Thyroid gland (tissue), 4 donors: Measurements from ENCODE around the gene ACVR2A. TPM values are rescaled to one million over a fixed set of nuclear protein-coding genes. Genes with fewer than 3 reads are reported as not detected.

ENCODE experiments used
- DNase-seq, 2 donors: peaks; one replicate each; pipeline ENCODE4 v3.0.0-alpha.2; 2019
- H3K27ac ChIP-seq, 3 donors: fragments of 200-600 bp; sonication (generic); 1 replicate in 2 of 3; 2 replicates in 1 of 3; pipeline ENCODE4 v1.5.1; 2016 to 2019; ENCODE audit warnings: mild to moderate bottlenecking in 1 of 3, moderate library complexity in 1 of 3
- H3K27me3 ChIP-seq: fragments of 200-600 bp; sonication (generic); one replicate; pipeline ENCODE4 v1.5.1; 2019
- H3K36me3 ChIP-seq, 2 donors: fragments of 200-600 bp; sonication (generic); one replicate each; pipeline ENCODE4 v1.5.1; 2016 to 2019
- H3K4me1 ChIP-seq, 2 donors: fragments of 200-600 bp; sonication (generic); one replicate each; pipeline ENCODE4 v1.5.1; 2017 to 2019
- H3K4me3 ChIP-seq, 3 donors: fragments of 200-600 bp; sonication (generic); replicated peaks in 1 of 3; 1 replicate in 2 of 3; 2 replicates in 1 of 3; pipeline ENCODE4 v1.5.1; 2016; ENCODE audit warnings: mild to moderate bottlenecking in 1 of 3
- H3K9me3 ChIP-seq: fragments of 200-600 bp; sonication (generic); one replicate; pipeline ENCODE4 v1.5.1; 2017
- CTCF ChIP-seq, 6 experiments: fragments of 200-600 bp in 3 of 6; fragments of 450-650 bp in 3 of 6; sonication (generic) in 3 of 6; IDR thresholded peaks; one replicate each; pipeline ENCODE4 v1.5.1; 2016 to 2019; ENCODE audit warnings: antibody characterized with exemption in 6 of 6, mild to moderate bottlenecking in 2 of 6, inconsistent platforms in 1 of 6, moderate library complexity in 1 of 6
- POLR2A ChIP-seq, 2 donors: fragments of 450-650 bp; IDR thresholded peaks; one replicate each; pipeline ENCODE4 v1.6.1; 2017; ENCODE audit warnings: antibody characterized with exemption in 2 of 2, mild to moderate bottlenecking in 2 of 2, moderate library complexity in 1 of 2
- WGBS, 2 donors: methylation state at CpG; one replicate each; pipeline ENCODE4 v1.1.5; 2017; 5-methylcytosine and 5-hydroxymethylcytosine counted together
- intact Hi-C: fragments of 100-400 bp; cut with DNase I; formaldehyde crosslinking; loops from one replicate; pipeline ENCODE4 v1.15.1; 2023
- total RNA-seq, 4 donors: library from RNA; depleted of rRNA; stranded (reverse); fragments of >200 nt; gene quantifications; one replicate each; pipeline ENCODE4 v1.2.3, GENCODE V29; 2016

Gene ACVR2A
- total RNA-seq, 4 donors from 2014 or later, result 18.4 to 34.9 (median 24.8) TPM

GRCh38 chr2:147846412-147847081, 1.7 kb downstream of the ACVR2A start:
- intact Hi-C loops, result no loop called here

GRCh38 chr2:147847746-147848391, 3.0 kb downstream of the ACVR2A start:
- Histone ChIP-seq H3K27me3 (no peaks in the 10 kb centered on the region), H3K36me3 (no peaks in the 10 kb centered on the region), H3K4me1 (peaks cover 16 to 25% of the 10 kb centered on the region in 2 donors), H3K27ac (no peak overlapping the region), H3K4me3 (no peak overlapping the region), H3K9me3 (no peaks in the 10 kb centered on the region)
- TF ChIP-seq CTCF (IDR thresholded peaks at IDR 0.05) (no peak), POLR2A (IDR thresholded peaks at IDR 0.05) (no peak)
- intact Hi-C loops, result no loop called here
- DNase-seq, result no peak

More at GRCh38 chr2:147846412-147847081, 1.7 kb downstream of the ACVR2A start:
- no peaks in the 10 kb centered on the region for H3K36me3 ChIP-seq
- H3K4me1 ChIP-seq, result peaks cover 16 to 25% of the 10 kb centered on the region in 2 donors
- WGBS, 2 donors, result 25 to 29% methylated on average over 5 of the region's 5 CpGs
- no peak overlapping the region for H3K27ac ChIP-seq
- no peaks in the 10 kb centered on the region for H3K27me3 ChIP-seq
- H3K9me3 ChIP-seq, result no peaks in the 10 kb centered on the region
- H3K4me3 ChIP-seq, result peak overlapping the region in 1 of 3 donors; percentile 55
- DNase-seq, result no peak
- TF ChIP-seq CTCF (IDR thresholded peaks at IDR 0.05) (no peak), POLR2A (IDR thresholded peaks at IDR 0.05) (no peak)

DNA sequence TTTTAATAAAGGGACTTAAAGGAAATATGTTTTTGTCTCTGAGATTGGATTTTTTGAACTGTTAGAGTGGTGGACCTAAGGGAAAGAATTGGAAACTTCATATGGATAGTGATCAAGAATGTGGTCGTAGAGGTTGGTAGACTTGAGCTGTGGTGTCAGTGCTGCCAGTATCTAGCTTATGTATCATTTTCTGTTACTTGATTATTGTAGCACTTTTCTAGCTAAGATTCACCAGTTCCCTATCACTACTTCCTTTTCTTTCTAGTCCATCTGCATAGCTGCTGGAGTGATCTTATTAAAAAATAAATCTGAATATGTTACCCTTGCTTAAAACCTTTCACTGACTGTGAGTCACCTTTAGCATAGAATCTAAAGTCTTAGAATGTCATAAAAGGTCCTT, 6.0 kb downstream of the ACVR2A start:
- DNase-seq, result no peak
- Histone ChIP-seq H3K9me3 (no peaks in the 10 kb centered on the region), H3K36me3 (no peaks in the 10 kb centered on the region), H3K4me1 (peaks cover 11 to 24% of the 10 kb centered on the region in 2 donors), H3K27ac (no peak overlapping the region), H3K4me3 (no peak overlapping the region), H3K27me3 (no peaks in the 10 kb centered on the region)
- TF ChIP-seq POLR2A (IDR thresholded peaks at IDR 0.05), result no peak
- TF ChIP-seq CTCF (IDR thresholded peaks at IDR 0.05), result no peak
- 94 to 98% methylated on average over 1 of the region's 1 CpG for WGBS, 2 donors
- intact Hi-C loops, result no loop called here

DNA sequence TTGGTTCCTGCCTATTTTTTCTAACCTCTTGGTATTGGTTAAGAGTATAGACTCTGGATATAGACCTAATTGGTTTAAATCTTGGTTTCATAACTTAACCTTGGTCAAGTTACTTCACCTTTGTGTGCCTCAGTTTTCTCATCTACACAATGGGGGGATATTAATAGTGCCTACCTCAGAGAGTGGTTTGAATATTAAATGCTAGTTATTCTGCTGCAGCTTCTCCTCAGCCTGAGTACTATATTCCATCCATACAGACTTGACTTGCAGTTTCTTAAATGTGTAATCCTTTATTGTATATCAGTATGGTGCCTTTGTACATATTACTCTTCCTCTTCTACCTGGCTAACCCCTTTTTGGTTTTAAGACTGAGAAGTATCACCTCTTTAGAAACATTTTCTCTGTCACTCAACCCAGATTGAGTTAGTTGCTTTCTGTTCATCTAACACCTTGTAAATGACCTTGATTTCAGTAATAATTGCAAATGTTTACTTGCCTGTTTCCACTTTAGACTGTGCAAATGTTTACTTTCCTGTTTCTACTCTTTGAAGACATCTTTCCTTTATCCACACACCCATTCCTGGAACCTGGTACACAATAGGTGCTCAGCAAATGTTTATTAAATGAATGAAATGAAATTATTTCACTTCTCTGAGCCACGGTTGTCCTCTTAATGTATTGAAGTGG, 6.6 kb downstream of the ACVR2A start:
- H3K9me3 ChIP-seq, result no peaks in the 10 kb centered on the region
- WGBS, 2 donors, result 89% methylated on average over 1 of the region's 1 CpG
- no peak for DNase-seq
- H3K27ac ChIP-seq, result no peak overlapping the region
- TF ChIP-seq CTCF (IDR thresholded peaks at IDR 0.05) (no peak), POLR2A (IDR thresholded peaks at IDR 0.05) (no peak)
- H3K27me3 ChIP-seq, result no peaks in the 10 kb centered on the region
- peaks cover 8 to 19% of the 10 kb centered on the region in 2 donors for H3K4me1 ChIP-seq
- no peaks in the 10 kb centered on the region for H3K36me3 ChIP-seq
- no peak overlapping the region for H3K4me3 ChIP-seq
- intact Hi-C loops, result no loop called here
